ENCODE results near the gene TMEM92.
A peak's percentile ranks its signal among the peaks of the same experiment; 100 is the strongest.
"Not testable (repeated sequence)": the region's sequence is repeated elsewhere in the genome, so short reads cannot be mapped to it uniquely, and the experiment has no call there.

TMEM92 gene

GRCh38 chr17:50276588-50277356 lies 2.5 kb downstream of the TMEM92 start:
- DNase-seq, result no peak

- no peak for DNase-seq
Observed at GRCh38 chr17:50277357-50277754, 3.1 kb downstream of the TMEM92 start.

GRCh38 chr17:50278526-50279180 lies 4.4 kb downstream of the TMEM92 start:
- DNase-seq, result no peak

- DNase-seq, result peak; percentile 63
Observed at GRCh38 chr17:50279181-50279526, 4.9 kb downstream of the TMEM92 start.

GRCh38 chr17:50279639-50280038 lies 5.4 kb downstream of the TMEM92 start:
- no peak for DNase-seq

- DNase-seq, result no peak
Observed at GRCh38 chr17:50280068-50280467, 5.8 kb downstream of the TMEM92 start.

GRCh38 chr17:50280801-50281441 lies 6.7 kb downstream of the TMEM92 start:
- no peak for DNase-seq

- DNase-seq, result no peak
Observed at GRCh38 chr17:50281739-50282401, 7.6 kb downstream of the TMEM92 start.

- no peak for DNase-seq
Observed at GRCh38 chr17:50283246-50283645, 9.0 kb downstream of the TMEM92 start.

GRCh38 chr17:50283714-50284113 lies 9.4 kb downstream of the TMEM92 start:
- no peak for DNase-seq

- DNase-seq, result no peak
Observed at GRCh38 chr17:50285941-50286340, 11.7 kb downstream of the TMEM92 start.

- not testable (repeated sequence) for DNase-seq
Observed at GRCh38 chr17:50287302-50287701, 13.0 kb downstream of the TMEM92 start.

GRCh38 chr17:50288306-50288705 lies 14.0 kb downstream of the TMEM92 start:
- no peak for DNase-seq

GRCh38 chr17:50289278-50289677 lies 15.0 kb downstream of the TMEM92 start:
- peak; percentile 60 for DNase-seq

GRCh38 chr17:50289991-50290702 lies 15.9 kb downstream of the TMEM92 start:
- peak; percentile 97 for DNase-seq

GRCh38 chr17:50290933-50291332 lies 16.7 kb downstream of the TMEM92 start:
- no peak for DNase-seq

GRCh38 chr17:50292465-50292864 lies 18.2 kb downstream of the TMEM92 start:
- peak; percentile 63 for DNase-seq

GRCh38 chr17:50295021-50295420 lies 20.8 kb downstream of the TMEM92 start:
- DNase-seq, result no peak

- peak; percentile 57 for DNase-seq
Observed at GRCh38 chr17:50297407-50297865, 23.2 kb downstream of the TMEM92 start.

- DNase-seq, result no peak
Observed at GRCh38 chr17:50298018-50298417, 23.8 kb downstream of the TMEM92 start.

GRCh38 chr17:50299776-50300175 lies 25.5 kb downstream of the TMEM92 start:
- no peak for DNase-seq

GRCh38 chr17:50300824-50301223 lies 26.6 kb downstream of the TMEM92 start:
- DNase-seq, result not testable (repeated sequence)
